Adipocyte (in vitro differentiated cells): ENCODE data around the gene ZNF341.

ENCODE experiments used
- DNase-seq: peaks from one replicate; pipeline ENCODE4 v3.0.0-alpha.2; 2015; ENCODE audit warnings: low read depth
- H3K27me3 ChIP-seq: replicated peaks from 2 replicates; pipeline ENCODE4 v1.7.0; 2013; ENCODE audit warnings: mild to moderate bottlenecking, low read length, moderate library complexity; ENCODE audit not compliant: control insufficient read depth, insufficient read depth
- H3K36me3 ChIP-seq: 2 replicates; pipeline ENCODE4 v1.7.0; 2013; ENCODE audit warnings: low read length, mild to moderate bottlenecking, moderate library complexity; ENCODE audit not compliant: control insufficient read depth, insufficient read depth, severe bottlenecking
- H3K4me1 ChIP-seq: 2 replicates; pipeline ENCODE4 v1.7.0; 2013; ENCODE audit warnings: mild to moderate bottlenecking, low read length, moderate library complexity; ENCODE audit not compliant: control insufficient read depth, insufficient read depth
- H3K4me3 ChIP-seq: 2 replicates; pipeline ENCODE4 v1.7.0; 2013; ENCODE audit warnings: mild to moderate bottlenecking, low read length, moderate library complexity
- H3K9ac ChIP-seq: 2 replicates; pipeline ENCODE4 v1.7.0; 2013; ENCODE audit warnings: mild to moderate bottlenecking, low read length, moderate library complexity
- H3K9me3 ChIP-seq: 2 replicates; pipeline ENCODE4 v1.7.0; 2013; ENCODE audit warnings: mild to moderate bottlenecking, low read length, moderate library complexity; ENCODE audit not compliant: control insufficient read depth

The ZNF341 gene

GRCh38 chr20:33757458-33757857 is 25.7 kb downstream of the ZNF341 start:
- Histone ChIP-seq H3K9ac (no peak overlapping the region), H3K27me3 (no peaks in the 10 kb centered on the region), H3K4me1 (no peaks in the 10 kb centered on the region), H3K4me3 (no peak overlapping the region), H3K36me3 (peaks cover 43% of the 10 kb centered on the region), H3K9me3 (peaks cover 9% of the 10 kb centered on the region)
- no peak for DNase-seq

GRCh38 chr20:33761698-33762250 is 30.0 kb downstream of the ZNF341 start:
- Histone ChIP-seq H3K4me3 (no peak overlapping the region), H3K4me1 (no peaks in the 10 kb centered on the region), H3K9ac (no peak overlapping the region), H3K27me3 (no peaks in the 10 kb centered on the region), H3K36me3 (peaks cover 35% of the 10 kb centered on the region), H3K9me3 (peaks cover 9% of the 10 kb centered on the region)
- no peak for DNase-seq

- H3K27me3 ChIP-seq = no peaks in the 10 kb centered on the region
- no peak for DNase-seq
- H3K4me1 ChIP-seq = no peaks in the 10 kb centered on the region
These were observed 33.3 kb downstream of the ZNF341 start for GRCh38 chr20:33765099-33765498.

GRCh38 chr20:33765592-33765991 is 33.8 kb downstream of the ZNF341 start:
- no peak for DNase-seq
- H3K9me3 ChIP-seq = no peaks in the 10 kb centered on the region
- no peak overlapping the region for H3K4me3 ChIP-seq
- no peak overlapping the region for H3K9ac ChIP-seq
- H3K27me3 ChIP-seq = no peaks in the 10 kb centered on the region
- no peaks in the 10 kb centered on the region for H3K4me1 ChIP-seq
- peaks cover 29% of the 10 kb centered on the region for H3K36me3 ChIP-seq

More at GRCh38 chr20:33765099-33765498, 33.3 kb downstream of the ZNF341 start:
- Histone ChIP-seq H3K36me3 (peaks cover 29% of the 10 kb centered on the region), H3K9ac (no peak overlapping the region), H3K4me3 (no peak overlapping the region), H3K9me3 (no peaks in the 10 kb centered on the region)

GRCh38 chr20:33766686-33767085 is 34.9 kb downstream of the ZNF341 start:
- no peak for DNase-seq
- no peak overlapping the region for H3K4me3 ChIP-seq
- H3K36me3 ChIP-seq = peaks cover 25% of the 10 kb centered on the region
- H3K9ac ChIP-seq = no peak overlapping the region
- no peaks in the 10 kb centered on the region for H3K9me3 ChIP-seq
- H3K4me1 ChIP-seq = no peaks in the 10 kb centered on the region
- no peaks in the 10 kb centered on the region for H3K27me3 ChIP-seq

- H3K36me3 ChIP-seq = peaks cover 21% of the 10 kb centered on the region
- no peaks in the 10 kb centered on the region for H3K4me1 ChIP-seq
- H3K9me3 ChIP-seq = no peaks in the 10 kb centered on the region
- no peak overlapping the region for H3K4me3 ChIP-seq
- no peak for DNase-seq
- H3K9ac ChIP-seq = no peak overlapping the region
- no peaks in the 10 kb centered on the region for H3K27me3 ChIP-seq
These were observed 36.0 kb downstream of the ZNF341 start for GRCh38 chr20:33767777-33768138.

- no peak overlapping the region for H3K4me3 ChIP-seq
- H3K36me3 ChIP-seq = peaks cover 26% of the 10 kb centered on the region
- no peaks in the 10 kb centered on the region for H3K9me3 ChIP-seq
- no peaks in the 10 kb centered on the region for H3K27me3 ChIP-seq
- no peak overlapping the region for H3K9ac ChIP-seq
- H3K4me1 ChIP-seq = no peaks in the 10 kb centered on the region
- no peak for DNase-seq
These were observed 37.2 kb downstream of the ZNF341 start for GRCh38 chr20:33769043-33769442.

GRCh38 chr20:33770005-33770404 is 38.2 kb downstream of the ZNF341 start:
- H3K4me3 ChIP-seq = no peak overlapping the region
- no peaks in the 10 kb centered on the region for H3K4me1 ChIP-seq
- no peaks in the 10 kb centered on the region for H3K27me3 ChIP-seq
- DNase-seq = no peak
- no peak overlapping the region for H3K9ac ChIP-seq
- peaks cover 22% of the 10 kb centered on the region for H3K36me3 ChIP-seq
- no peaks in the 10 kb centered on the region for H3K9me3 ChIP-seq

GRCh38 chr20:33771938-33772337 is 40.1 kb downstream of the ZNF341 start:
- Histone ChIP-seq H3K27me3 (no peaks in the 10 kb centered on the region), H3K4me3 (no peak overlapping the region), H3K9me3 (no peaks in the 10 kb centered on the region), H3K36me3 (peaks cover 18% of the 10 kb centered on the region), H3K9ac (no peak overlapping the region), H3K4me1 (no peaks in the 10 kb centered on the region)
- DNase-seq = no peak

GRCh38 chr20:33772439-33772838 is 40.6 kb downstream of the ZNF341 start:
- H3K9ac ChIP-seq = no peak overlapping the region
- H3K36me3 ChIP-seq = peaks cover 14% of the 10 kb centered on the region
- DNase-seq = no peak
- H3K4me3 ChIP-seq = no peak overlapping the region
- no peaks in the 10 kb centered on the region for H3K4me1 ChIP-seq
- no peaks in the 10 kb centered on the region for H3K9me3 ChIP-seq
- no peaks in the 10 kb centered on the region for H3K27me3 ChIP-seq

GRCh38 chr20:33773412-33774089 is 41.8 kb downstream of the ZNF341 start:
- DNase-seq = no peak

GRCh38 chr20:33777816-33778215 is 46.0 kb downstream of the ZNF341 start:
- no peak for DNase-seq
- Histone ChIP-seq H3K36me3 (peaks cover 17% of the 10 kb centered on the region), H3K27me3 (no peaks in the 10 kb centered on the region), H3K9me3 (no peaks in the 10 kb centered on the region), H3K4me1 (no peaks in the 10 kb centered on the region), H3K9ac (no peak overlapping the region), H3K4me3 (no peak overlapping the region)

More at GRCh38 chr20:33773412-33774089, 41.8 kb downstream of the ZNF341 start:
- Histone ChIP-seq H3K9me3 (no peaks in the 10 kb centered on the region), H3K4me1 (no peaks in the 10 kb centered on the region), H3K27me3 (no peaks in the 10 kb centered on the region), H3K9ac (no peak overlapping the region), H3K4me3 (no peak overlapping the region), H3K36me3 (peaks cover 9% of the 10 kb centered on the region)
